K562 (cell line): ENCODE results near the gene PCNX2. TPM values are rescaled to one million over a fixed set of nuclear protein-coding genes. Genes with fewer than 3 reads are reported as not detected.

Experiments used
- ATAC-seq: fragments of 200-7000 bp; cut with Tn5 transposase; 3 replicates; pipeline ENCODE4 v1.9.1; 2020; ENCODE audit warnings: moderate library complexity
- BruUV-seq: library from RNA; stranded (reverse); fragments of 400-500 nt; replicated peaks from 2 replicates; lab custom pipeline; 2021; lab: Mats Ljungman, UMichigan
- CTCF ChIA-PET: fragments of 300-600 bp; formaldehyde crosslinking; extraction: SDS; loops from one replicate; lab custom pipeline; 2021; ENCODE audit warnings: low intra/inter-chr PET ratio; lab: Yijun Ruan, JAX
- POLR2A ChIA-PET: fragments of 300-600, 350-650 bp; sonication (Branson Sonifier 250); formaldehyde crosslinking; extraction: SDS; loops from one replicate; lab custom pipeline; 2021; ENCODE audit warnings: antibody characterized with exemption, inconsistent platforms; lab: Yijun Ruan, JAX
- DNase-seq, 4 experiments: peaks; one replicate each; pipeline versions ENCODE4 v3.0.0 to v3.0.0-alpha.2; 2011 to 2018; ENCODE audit warnings: low spot score in 3 of 4, mixed read lengths in 3 of 4; ENCODE audit errors: extremely low read depth in 1 of 4
- FAIRE-seq: peaks from 2 replicates; lab custom pipeline; 2011; peaks lifted over from hg19 to GRCh38; lab: Jason Lieb, UNC
- H2AFZ ChIP-seq: 2 replicates; pipeline ENCODE4 v1.6.0; 2011; ENCODE audit warnings: low read depth, low read length, control low read depth, inconsistent platforms
- H3K27ac ChIP-seq: fragments of 200-600 bp; 3 replicates; pipeline ENCODE4 v1.8.0; 2011; ENCODE audit warnings: low read depth, mild to moderate bottlenecking, control low read depth, inconsistent platforms, low read length, moderate library complexity, mixed read lengths; ENCODE audit errors: extremely low read depth
- H3K27me3 ChIP-seq, 2 experiments: fragments of 300-600 bp in 1 of 2; 2 replicates in 1 of 2; 3 replicates in 1 of 2; pipeline versions ENCODE4 v1.6.0 to v1.8.0; 2011; ENCODE audit warnings: inconsistent platforms in 2 of 2, low read length in 2 of 2, mild to moderate bottlenecking in 1 of 2, mixed read lengths in 1 of 2, moderate library complexity in 1 of 2; ENCODE audit not compliant: control insufficient read depth in 2 of 2, insufficient read depth in 2 of 2
- H3K36me3 ChIP-seq: fragments of 300-600 bp; 3 replicates; pipeline ENCODE4 v1.8.0; 2011; ENCODE audit warnings: mild to moderate bottlenecking, low read length, inconsistent platforms; ENCODE audit not compliant: control insufficient read depth, insufficient read depth
- H3K4me1 ChIP-seq, 2 experiments: fragments of 200-600 bp in 1 of 2; replicated peaks in 1 of 2; 2 replicates in 1 of 2; 3 replicates in 1 of 2; pipeline versions ENCODE4 v1.5.1 to v1.8.0; 2011; ENCODE audit warnings: inconsistent platforms in 2 of 2, low read length in 2 of 2, mild to moderate bottlenecking in 1 of 2, mixed read lengths in 1 of 2, moderate library complexity in 1 of 2; ENCODE audit not compliant: control insufficient read depth in 2 of 2, insufficient read depth in 2 of 2
- H3K4me2 ChIP-seq: 2 replicates; pipeline ENCODE4 v1.6.1; 2011; ENCODE audit warnings: low read length, control low read depth, inconsistent platforms, mixed read lengths; ENCODE audit not compliant: insufficient read depth
- H3K4me3 ChIP-seq: fragments of 200-600 bp; sonication (generic), shearing (Covaris generic); 2 replicates; pipeline ENCODE4 v1.5.1; 2016; ENCODE audit warnings: control low read depth, inconsistent platforms
- H3K79me2 ChIP-seq: fragments of 200-600 bp; 3 replicates; pipeline ENCODE4 v1.8.0; 2011; ENCODE audit warnings: low read length, inconsistent platforms; ENCODE audit not compliant: control insufficient read depth, insufficient read depth
- H3K9ac ChIP-seq, 2 experiments: 2 replicates each; pipeline versions ENCODE4 v1.6.0 to v1.6.1; 2011; ENCODE audit warnings: low read depth in 2 of 2, low read length in 2 of 2, control low read depth in 1 of 2, inconsistent platforms in 1 of 2, mild to moderate bottlenecking in 1 of 2, mixed read lengths in 1 of 2; ENCODE audit not compliant: insufficient read depth in 1 of 2
- H3K9me1 ChIP-seq: one replicate; pipeline ENCODE4 v1.6.0; 2011; ENCODE audit warnings: inconsistent platforms, mild to moderate bottlenecking, low read length, moderate library complexity; ENCODE audit not compliant: control insufficient read depth, insufficient read depth
- H3K9me3 ChIP-seq: replicated peaks from 2 replicates; pipeline ENCODE4 v1.5.1; 2011; ENCODE audit warnings: low read depth, low read length, inconsistent platforms; ENCODE audit not compliant: control insufficient read depth, insufficient read depth
- H4K20me1 ChIP-seq: replicated peaks from 2 replicates; pipeline ENCODE4 v1.6.1; 2011; ENCODE audit warnings: low read length, inconsistent platforms, mixed read lengths; ENCODE audit not compliant: control insufficient read depth, insufficient read depth
- CBFA2T2 ChIP-seq: fragments of 450-650 bp; conservative IDR thresholded peaks from 2 replicates; pipeline ENCODE4 v1.6.1; 2017; ENCODE audit warnings: mild to moderate bottlenecking
- CTCFL ChIP-seq: IDR thresholded peaks from 2 replicates; pipeline ENCODE4 v1.6.1; 2011; ENCODE audit warnings: borderline replicate concordance, low read depth, mild to moderate bottlenecking, moderate library complexity, low read length; ENCODE audit not compliant: insufficient read depth, poor library complexity, severe bottlenecking
- GTF2E2 ChIP-seq: fragments of 200-800 bp; sonication (Bioruptor generic); IDR thresholded peaks from 2 replicates; pipeline ENCODE4 v1.6.1; 2016; ENCODE audit warnings: missing genetic modification characterization, missing compliant biosample characterization
- NR2C2 ChIP-seq, 2 experiments: fragments of 200-800 bp in 1 of 2; sonication (Bioruptor generic) in 1 of 2; sonication (generic) in 1 of 2; formaldehyde crosslinking in 1 of 2; IDR thresholded peaks; 2 replicates each; pipeline versions ENCODE4 v1.6.1 to v1.8.0; 2016 to 2022; ENCODE audit warnings: mild to moderate bottlenecking in 1 of 2, missing compliant biosample characterization in 1 of 2, missing genetic modification characterization in 1 of 2, missing genetic modification reagents in 1 of 2
- NRF1 ChIP-seq, 2 experiments: fragments of 450-650 bp; IDR thresholded peaks in 1 of 2; conservative IDR thresholded peaks in 1 of 2; 2 replicates each; pipeline ENCODE4 v1.6.1; 2014; ENCODE audit warnings: mild to moderate bottlenecking in 2 of 2
- SAFB2 ChIP-seq: fragments of 200-400 bp; formaldehyde crosslinking; IDR thresholded peaks from 2 replicates; pipeline ENCODE4 v1.6.1; 2018; ENCODE audit warnings: borderline replicate concordance, low read length, low read depth, moderate library complexity; ENCODE audit not compliant: severe bottlenecking
- WGBS: fragments of 100-300 bp; shearing (Covaris generic); methylation state at CpG from one replicate; pipeline ENCODE4 v1.1.6; 2016; ENCODE audit warnings: low coverage, mixed read lengths; ENCODE audit not compliant: insufficient coverage; ENCODE audit errors: missing lambda C conversion rate; 5-methylcytosine and 5-hydroxymethylcytosine counted together
- in situ Hi-C: fragments of 300-500 bp; cut with MboI; formaldehyde crosslinking; loops from 4 replicates; pipeline ENCODE4 v1.15.0; 2018; ENCODE audit warnings: inconsistent platforms, mixed read lengths
- intact Hi-C: fragments of 100-400 bp; cut with micrococcal nuclease; formaldehyde crosslinking; loops from 2 replicates; pipeline ENCODE4 v1.14.2; 2022
- polyA plus RNA-seq, 8 experiments: library from polyadenylated mRNA; depleted of rRNA in 4 of 8; stranded (reverse) in 5 of 8; unstranded in 3 of 8; fragments of >200 nt; fragmentation: Nextera tagmentation in 2 of 8; fragmentation: Illumina TruSeq in 1 of 8; extraction: Ambion mirVana in 2 of 8; extraction: Trizol in 1 of 8; gene quantifications; 2 replicates each; pipeline versions ENCODE4 v1.2.1 to v1.2.3, GENCODE V29; 2011 to 2014; ENCODE audit warnings: inconsistent platforms in 1 of 8, missing spikeins in 1 of 8
- total RNA-seq, 7 experiments: library from RNA; depleted of rRNA in 6 of 7; stranded (reverse); fragments of >200 nt in 6 of 7; fragmentation: Illumina TruSeq in 2 of 7; extraction: Trizol in 2 of 7; gene quantifications; 2 replicates each; pipeline versions ENCODE4 v1.2.1 to v1.2.3, GENCODE V29; 2011 to 2021; ENCODE audit warnings: low replicate concordance in 1 of 7
- TF ChIP-seq, protein P1 (sequence below), 2 experiments: fragments of 450-650 bp in 1 of 2; sonication (generic) in 1 of 2; formaldehyde crosslinking in 1 of 2; IDR thresholded peaks; 2 replicates each; pipeline versions ENCODE4 v1.7.1 to v1.9.0; 2016 to 2022; ENCODE audit warnings: inconsistent platforms in 1 of 2, mild to moderate bottlenecking in 1 of 2, missing genetic modification reagents in 1 of 2

Gene PCNX2
- total and polyA plus RNA-seq, 9 of the 15 experiments (the other 6 are each of a cell fraction or from before 2014, with no cell fraction given), result 0.07 to 0.33 TPM; not detected in 7

- H3K4me2 ChIP-seq, result no peak overlapping the region
- H3K79me2 ChIP-seq, result no peaks in the 10 kb centered on the region
- WGBS, result 3% methylated on average over 4 of the region's 4 CpGs
- FAIRE-seq (no peak), DNase-seq (no peak), ATAC-seq (no peak)
- in situ Hi-C loops, result no loop called here
- H3K9me1 ChIP-seq, result no peaks in the 10 kb centered on the region
- H3K9ac ChIP-seq, result no peak overlapping the region
- CTCF ChIA-PET, result no interaction called here
- POLR2A ChIA-PET, result no interaction called here
- peaks cover 0 to 3% of the 10 kb centered on the region in 2 experiments; a peak in 1 of 5 replicates for H3K27me3 ChIP-seq
- intact Hi-C loops, result no loop called here
- H4K20me1 ChIP-seq, result no peaks in the 10 kb centered on the region
- no peak overlapping the region for H2AFZ ChIP-seq
- H3K27ac ChIP-seq, result no peak overlapping the region
- no peaks in the 10 kb centered on the region for H3K9me3 ChIP-seq
- no peaks in the 10 kb centered on the region for H3K4me1 ChIP-seq
- BruUV-seq, result no TSS peak
- H3K36me3 ChIP-seq, result no peaks in the 10 kb centered on the region
- H3K4me3 ChIP-seq, result no peak overlapping the region
- no peak for TF ChIP-seq SAFB2
- TF ChIP-seq NR2C2 (CRISPR knock-in tag; IDR thresholded peaks at IDR 0.05), result no peak
- TF ChIP-seq NR2C2 (tag; IDR thresholded peaks at IDR 0.05), result no peak
- no peak for TF ChIP-seq NRF1 (conservative IDR thresholded peaks at IDR 0.05 in 1 of 2, IDR thresholded peaks at IDR 0.05 in 1 of 2)
- TF ChIP-seq, protein P1, sequence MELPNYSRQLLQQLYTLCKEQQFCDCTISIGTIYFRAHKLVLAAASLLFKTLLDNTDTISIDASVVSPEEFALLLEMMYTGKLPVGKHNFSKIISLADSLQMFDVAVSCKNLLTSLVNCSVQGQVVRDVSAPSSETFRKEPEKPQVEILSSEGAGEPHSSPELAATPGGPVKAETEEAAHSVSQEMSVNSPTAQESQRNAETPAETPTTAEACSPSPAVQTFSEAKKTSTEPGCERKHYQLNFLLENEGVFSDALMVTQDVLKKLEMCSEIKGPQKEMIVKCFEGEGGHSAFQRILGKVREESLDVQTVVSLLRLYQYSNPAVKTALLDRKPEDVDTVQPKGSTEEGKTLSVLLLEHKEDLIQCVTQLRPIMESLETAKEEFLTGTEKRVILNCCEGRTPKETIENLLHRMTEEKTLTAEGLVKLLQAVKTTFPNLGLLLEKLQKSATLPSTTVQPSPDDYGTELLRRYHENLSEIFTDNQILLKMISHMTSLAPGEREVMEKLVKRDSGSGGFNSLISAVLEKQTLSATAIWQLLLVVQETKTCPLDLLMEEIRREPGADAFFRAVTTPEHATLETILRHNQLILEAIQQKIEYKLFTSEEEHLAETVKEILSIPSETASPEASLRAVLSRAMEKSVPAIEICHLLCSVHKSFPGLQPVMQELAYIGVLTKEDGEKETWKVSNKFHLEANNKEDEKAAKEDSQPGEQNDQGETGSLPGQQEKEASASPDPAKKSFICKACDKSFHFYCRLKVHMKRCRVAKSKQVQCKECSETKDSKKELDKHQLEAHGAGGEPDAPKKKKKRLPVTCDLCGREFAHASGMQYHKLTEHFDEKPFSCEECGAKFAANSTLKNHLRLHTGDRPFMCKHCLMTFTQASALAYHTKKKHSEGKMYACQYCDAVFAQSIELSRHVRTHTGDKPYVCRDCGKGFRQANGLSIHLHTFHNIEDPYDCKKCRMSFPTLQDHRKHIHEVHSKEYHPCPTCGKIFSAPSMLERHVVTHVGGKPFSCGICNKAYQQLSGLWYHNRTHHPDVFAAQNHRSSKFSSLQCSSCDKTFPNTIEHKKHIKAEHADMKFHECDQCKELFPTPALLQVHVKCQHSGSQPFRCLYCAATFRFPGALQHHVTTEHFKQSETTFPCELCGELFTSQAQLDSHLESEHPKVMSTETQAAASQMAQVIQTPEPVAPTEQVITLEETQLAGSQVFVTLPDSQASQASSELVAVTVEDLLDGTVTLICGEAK (IDR thresholded peaks at IDR 0.05), result no peak
- TF ChIP-seq, protein P1 (CRISPR knock-in tag; IDR thresholded peaks at IDR 0.05), result no peak
- no peak for TF ChIP-seq CTCFL
- no peak for TF ChIP-seq GTF2E2 (tag)
- no peak for TF ChIP-seq CBFA2T2
Observed at GRCh38 chr1:233079574-233079973, 216.0 kb downstream of the PCNX2 start.
